SK-N-MC (cell line): ENCODE results near the gene MSH3.

ENCODE experiments used
- DNase-seq: peaks from one replicate; pipeline ENCODE4 v3.0.0-alpha.2; 2011; ENCODE audit warnings: low read depth, low spot score
- H3K27ac ChIP-seq: fragments of 200-600 bp; sonication (generic); 2 replicates; pipeline ENCODE4 v1.5.1; 2016; ENCODE audit warnings: mixed run types
- H3K36me3 ChIP-seq: fragments of 200-600 bp; sonication (generic); 2 replicates; pipeline ENCODE4 v1.6.1; 2017; ENCODE audit warnings: antibody characterized with exemption, low read length, mixed read lengths; ENCODE audit not compliant: insufficient read depth
- H3K4me3 ChIP-seq: fragments of 200-600 bp; sonication (generic); 2 replicates; pipeline ENCODE4 v1.5.1; 2016
- H3K9ac ChIP-seq: fragments of 200-600 bp; sonication (generic); 2 replicates; pipeline ENCODE4 v1.8.0; 2017; ENCODE audit warnings: mixed run types, mixed read lengths; ENCODE audit not compliant: insufficient read length
- H3K9me3 ChIP-seq: fragments of 200-600 bp; sonication (generic); 2 replicates; pipeline ENCODE4 v1.6.1; 2017; ENCODE audit warnings: low read depth, mild to moderate bottlenecking, antibody characterized with exemption, low read length, moderate library complexity, mixed read lengths
- EZH2 ChIP-seq: fragments of 200-600 bp; sonication (generic); IDR thresholded peaks from one replicate; pipeline ENCODE4 v1.6.1; 2017; ENCODE audit warnings: antibody characterized with exemption
- FOXP2 ChIP-seq: optimal IDR thresholded peaks from 2 replicates; pipeline ENCODE3; 2011; ENCODE audit warnings: mild to moderate bottlenecking, moderate library complexity; ENCODE audit not compliant: insufficient read depth; ENCODE audit errors: extremely low read length, control extremely low read depth
- POLR2AphosphoS5 ChIP-seq: IDR thresholded peaks from 2 replicates; pipeline ENCODE4 v1.6.1; 2012; ENCODE audit warnings: mild to moderate bottlenecking, low read depth, low read length, borderline replicate concordance

Gene MSH3

GRCh38 chr5:80654391-80655230 lies at the start of gene MSH3, which contains the start of gene DHFR:
TSS of gene MSH3 (plus strand) at chr5:80654652. CDS start at chr5:80654728, 76 bp downstream.
TSS of gene DHFR (minus strand) at chr5:80654983. CDS start at chr5:80654489, 494 bp downstream.
- DNase-seq, result no peak
- Histone ChIP-seq H3K27ac (peak within 1 kb of the TSS; percentile 93), H3K9ac (peak within 1 kb of the TSS; percentile 96), H3K36me3 (peaks cover 44% of the 10 kb centered on the region), H3K4me3 (peak within 1 kb of the TSS; percentile 99), H3K9me3 (no peaks in the 10 kb centered on the region)
- TF ChIP-seq EZH2, result no peak
- TF ChIP-seq POLR2AphosphoS5, result peak; percentile 81

- Histone ChIP-seq H3K27ac (no peak overlapping the region), H3K9ac (no peak overlapping the region), H3K36me3 (no peaks in the 10 kb centered on the region), H3K4me3 (no peak overlapping the region), H3K9me3 (0 out of 2 replicates have a peak, but pooled peaks cover 2% of the 10 kb centered on the region)
- no peak for TF ChIP-seq EZH2
- no peak for TF ChIP-seq POLR2AphosphoS5
- TF ChIP-seq FOXP2, result no peak
- no peak for DNase-seq
These were observed 47.1 kb upstream of the MSH3 start for GRCh38 chr5:80607343-80607742.

- Histone ChIP-seq H3K4me3 (no peak overlapping the region), H3K36me3 (no peaks in the 10 kb centered on the region), H3K27ac (no peak overlapping the region), H3K9ac (no peak overlapping the region), H3K9me3 (0 out of 2 replicates have a peak, but pooled peaks cover 2% of the 10 kb centered on the region)
- DNase-seq, result no peak
- TF ChIP-seq EZH2 (no peak), FOXP2 (no peak), POLR2AphosphoS5 (no peak)
These were observed 46.6 kb upstream of the MSH3 start for GRCh38 chr5:80607832-80608231.

DNA sequence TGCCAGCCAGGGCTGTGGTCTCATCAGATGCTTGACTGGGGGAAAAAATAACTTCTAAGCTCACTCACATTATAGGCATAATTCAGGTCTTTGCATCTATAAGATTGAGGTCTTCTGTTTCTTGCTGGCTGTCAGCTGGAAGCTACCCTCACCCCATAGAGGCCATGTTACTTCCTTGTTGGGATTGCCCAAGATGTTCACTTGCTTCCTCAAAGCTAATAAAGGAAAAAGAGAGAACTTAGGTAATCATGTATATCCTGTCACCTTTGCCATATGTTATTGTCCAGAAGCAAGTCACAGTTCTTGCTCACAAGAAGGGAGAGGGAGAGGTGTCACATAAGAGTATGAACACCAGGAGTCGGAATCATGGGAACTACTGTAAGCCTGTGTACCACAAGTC lies 45.7 kb upstream of the MSH3 start:
- Histone ChIP-seq H3K27ac (no peak overlapping the region), H3K9ac (no peak overlapping the region), H3K4me3 (no peak overlapping the region), H3K9me3 (0 out of 2 replicates have a peak, but pooled peaks cover 2% of the 10 kb centered on the region), H3K36me3 (no peaks in the 10 kb centered on the region)
- no peak for DNase-seq
- TF ChIP-seq POLR2AphosphoS5 (no peak), FOXP2 (no peak), EZH2 (no peak)

DNA sequence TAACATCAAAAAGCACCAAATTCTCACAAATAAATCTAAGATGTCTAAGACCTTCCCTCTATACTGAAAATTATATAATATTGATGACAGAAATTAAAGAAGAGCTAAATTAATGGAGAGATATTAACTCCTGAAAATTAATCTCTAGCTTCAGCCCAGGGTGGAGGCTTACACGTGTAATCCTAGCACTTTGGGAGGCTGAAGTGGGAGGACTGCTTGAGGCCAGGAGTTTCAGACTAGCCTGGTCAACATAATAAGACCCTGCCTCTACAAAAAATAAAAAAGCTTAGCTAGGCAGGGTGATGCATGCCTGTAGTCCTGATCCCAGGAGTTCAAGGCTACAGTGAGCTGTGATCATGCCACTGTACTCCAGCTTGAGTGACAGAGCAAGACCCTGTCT lies 44.8 kb upstream of the MSH3 start:
- H3K4me3 ChIP-seq, result no peak overlapping the region

DNA sequence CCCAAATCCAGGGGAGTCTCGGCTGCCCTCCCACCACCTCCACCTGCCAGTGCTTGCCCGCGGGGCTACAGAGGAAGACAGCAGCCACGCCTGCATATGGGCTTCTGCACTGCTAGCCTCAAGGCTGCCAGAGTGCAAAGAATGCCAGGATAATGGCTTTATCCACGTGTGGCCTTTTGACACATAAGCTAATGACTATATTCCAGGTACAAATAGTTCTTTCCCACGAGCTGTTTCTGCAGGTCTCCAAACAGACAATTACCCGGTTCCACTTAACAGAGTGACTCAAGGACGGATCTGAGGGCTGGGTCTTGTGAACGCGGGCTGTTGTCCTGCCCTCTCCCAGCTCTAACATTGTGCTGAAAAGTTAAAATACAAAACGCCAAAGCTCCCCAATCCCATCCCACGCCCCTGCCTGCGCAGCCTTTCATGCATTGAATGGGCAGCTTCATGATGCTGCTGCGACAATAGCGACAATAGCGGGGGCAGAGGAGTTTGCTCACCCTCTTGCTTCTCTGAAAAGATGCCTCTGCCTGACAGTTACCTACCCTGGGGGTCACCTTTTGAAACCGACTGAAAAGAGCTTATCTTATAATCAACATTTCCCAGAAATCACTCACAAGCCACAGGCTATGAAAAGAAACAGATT lies 39.1 kb upstream of the MSH3 start:
- H3K36me3 ChIP-seq, result no peaks in the 10 kb centered on the region; the same call in 1 of the 2 replicates
- H3K9ac ChIP-seq, result no peak overlapping the region
- H3K4me3 ChIP-seq, result no peak overlapping the region
- H3K27ac ChIP-seq, result no peak overlapping the region
- DNase-seq, result no peak
- TF ChIP-seq POLR2AphosphoS5 (no peak), EZH2 (no peak)
- 0 out of 2 replicates have a peak, but pooled peaks cover 2% of the 10 kb centered on the region for H3K9me3 ChIP-seq

More for the DNA sequence above, 44.8 kb upstream of the MSH3 start:
- no peak overlapping the region for H3K27ac ChIP-seq
- H3K36me3 ChIP-seq, result no peaks in the 10 kb centered on the region
- H3K9ac ChIP-seq, result no peak overlapping the region
- TF ChIP-seq FOXP2 (no peak), POLR2AphosphoS5 (no peak), EZH2 (no peak)
- 0 out of 2 replicates have a peak, but pooled peaks cover 2% of the 10 kb centered on the region for H3K9me3 ChIP-seq
- DNase-seq, result no peak

- Histone ChIP-seq H3K36me3 (no peaks in the 10 kb centered on the region; the same call in 1 of the 2 replicates), H3K4me3 (no peak overlapping the region), H3K9ac (no peak overlapping the region), H3K9me3 (no peaks in the 10 kb centered on the region), H3K27ac (0 out of 2 replicates have a peak overlapping the region, but pooled peaks have one; percentile 56)
- TF ChIP-seq EZH2, result no peak
- TF ChIP-seq FOXP2, result no peak
- TF ChIP-seq POLR2AphosphoS5, result no peak
- DNase-seq, result no peak
These were observed 36.0 kb upstream of the MSH3 start for GRCh38 chr5:80618438-80618837.

DNA sequence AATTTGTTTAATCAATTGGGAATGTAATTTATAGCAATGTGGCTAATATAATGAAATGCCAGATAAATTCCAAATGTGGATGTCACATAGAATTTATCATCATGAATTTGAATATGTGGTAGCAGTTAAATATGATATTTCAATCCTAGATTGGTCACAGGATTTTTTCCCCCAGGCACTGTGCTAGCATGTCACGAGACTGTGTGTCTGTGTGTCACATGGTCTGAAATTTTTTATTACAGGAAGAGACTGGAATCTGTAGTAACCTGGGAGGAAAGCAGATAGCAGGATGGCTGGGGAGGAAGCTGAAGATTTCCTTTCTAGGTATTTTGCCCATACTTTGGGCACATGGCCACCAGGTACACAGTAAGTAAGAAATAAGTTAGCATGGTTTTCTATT lies 35.4 kb upstream of the MSH3 start:
- TF ChIP-seq EZH2 (no peak), FOXP2 (no peak)
- no peaks in the 10 kb centered on the region for H3K9me3 ChIP-seq
- no peak overlapping the region for H3K9ac ChIP-seq
- no peaks in the 10 kb centered on the region; the same call in 1 of the 2 replicates for H3K36me3 ChIP-seq
- H3K27ac ChIP-seq, result peak overlapping the region; percentile 56; the same call in 1 of the 2 replicates
- DNase-seq, result peak; percentile 51
- no peak overlapping the region for H3K4me3 ChIP-seq

GRCh38 chr5:80620211-80620610 lies 34.2 kb upstream of the MSH3 start:
- H3K27ac ChIP-seq, result no peak overlapping the region
- TF ChIP-seq EZH2, result no peak
- TF ChIP-seq POLR2AphosphoS5, result no peak
- no peak for TF ChIP-seq FOXP2
- no peaks in the 10 kb centered on the region for H3K9me3 ChIP-seq
- DNase-seq, result no peak
- no peak overlapping the region for H3K9ac ChIP-seq
- no peak overlapping the region for H3K4me3 ChIP-seq
- no peaks in the 10 kb centered on the region; the same call in 1 of the 2 replicates for H3K36me3 ChIP-seq
